ENCODE measurements around the gene RAET1G.
"Not testable (repeated sequence)": the region's sequence is repeated elsewhere in the genome, so short reads cannot be mapped to it uniquely, and the experiment has no call there.

Gene RAET1G

GRCh38 chr6:149922642-149923326, at the start of gene RAET1G:
Gene RAET1G, minus strand, starts transcription at chr6:149923121. Its CDS starts 111 bp downstream, at chr6:149923010.
- peak; percentile 87 for DNase-seq

- no peak for DNase-seq
These were observed 46.7 kb upstream of the RAET1G start for GRCh38 chr6:149969635-149970034.

GRCh38 chr6:149968909-149969308, 46.0 kb upstream of the RAET1G start:
- not testable (repeated sequence) for DNase-seq

- not testable (repeated sequence) for DNase-seq
These were observed 45.1 kb upstream of the RAET1G start for GRCh38 chr6:149967999-149968398.

GRCh38 chr6:149967591-149967990, 44.7 kb upstream of the RAET1G start:
- DNase-seq, result no peak

GRCh38 chr6:149966319-149966718, 43.4 kb upstream of the RAET1G start:
- not testable (repeated sequence) for DNase-seq

- peak; percentile 18 for DNase-seq
These were observed 42.5 kb upstream of the RAET1G start for GRCh38 chr6:149965194-149966020.

GRCh38 chr6:149964308-149965193, 41.6 kb upstream of the RAET1G start:
- DNase-seq, result peak; percentile 14

GRCh38 chr6:149963462-149964307, 40.8 kb upstream of the RAET1G start, which contains the start of gene ULBP1:
Gene ULBP1, plus strand, starts transcription at chr6:149963943. Its CDS starts 107 bp downstream, at chr6:149964050.
- DNase-seq, result peak; percentile 78

GRCh38 chr6:149963212-149963461, 40.2 kb upstream of the RAET1G start:
- no peak for DNase-seq

GRCh38 chr6:149962461-149963211, 39.7 kb upstream of the RAET1G start:
- DNase-seq, result no peak

GRCh38 chr6:149961728-149962425, 39.0 kb upstream of the RAET1G start:
- DNase-seq, result peak; percentile 47

GRCh38 chr6:149960488-149960887, 37.6 kb upstream of the RAET1G start:
- DNase-seq, result no peak

- not testable (repeated sequence) for DNase-seq
These were observed 36.9 kb upstream of the RAET1G start for GRCh38 chr6:149959806-149960205.

- DNase-seq, result not testable (repeated sequence)
These were observed 35.2 kb upstream of the RAET1G start for GRCh38 chr6:149958124-149958523.

GRCh38 chr6:149955654-149956317, 32.9 kb upstream of the RAET1G start:
- not testable (repeated sequence) for DNase-seq

GRCh38 chr6:149954984-149955653, 32.2 kb upstream of the RAET1G start:
- not testable (repeated sequence) for DNase-seq

- not testable (repeated sequence) for DNase-seq
These were observed 31.5 kb upstream of the RAET1G start for GRCh38 chr6:149954328-149954983.

- DNase-seq, result not testable (repeated sequence)
These were observed 31.0 kb upstream of the RAET1G start for GRCh38 chr6:149953934-149954327.
